K562 (cell line): ENCODE results near the gene MAGI3. TPM values are rescaled to one million over a fixed set of nuclear protein-coding genes. Genes with fewer than 3 reads are reported as not detected.

Source experiments
- ATAC-seq: fragments of 200-7000 bp; cut with Tn5 transposase; 3 replicates; pipeline ENCODE4 v1.9.1; 2020; ENCODE audit warnings: moderate library complexity
- BruUV-seq: library from RNA; stranded (reverse); fragments of 400-500 nt; replicated peaks from 2 replicates; lab custom pipeline; 2021; lab: Mats Ljungman, UMichigan
- CTCF ChIA-PET: fragments of 300-600 bp; formaldehyde crosslinking; extraction: SDS; loops from one replicate; lab custom pipeline; 2021; ENCODE audit warnings: low intra/inter-chr PET ratio; lab: Yijun Ruan, JAX
- POLR2A ChIA-PET: fragments of 300-600, 350-650 bp; sonication (Branson Sonifier 250); formaldehyde crosslinking; extraction: SDS; loops from one replicate; lab custom pipeline; 2021; ENCODE audit warnings: antibody characterized with exemption, inconsistent platforms; lab: Yijun Ruan, JAX
- DNase-seq, 4 experiments: peaks; one replicate each; pipeline versions ENCODE4 v3.0.0 to v3.0.0-alpha.2; 2011 to 2018; ENCODE audit warnings: low spot score in 3 of 4, mixed read lengths in 3 of 4; ENCODE audit errors: extremely low read depth in 1 of 4
- FAIRE-seq: peaks from 2 replicates; lab custom pipeline; 2011; peaks lifted over from hg19 to GRCh38; lab: Jason Lieb, UNC
- H2AFZ ChIP-seq: 2 replicates; pipeline ENCODE4 v1.6.0; 2011; ENCODE audit warnings: low read depth, low read length, control low read depth, inconsistent platforms
- H3K27ac ChIP-seq: fragments of 200-600 bp; 3 replicates; pipeline ENCODE4 v1.8.0; 2011; ENCODE audit warnings: low read depth, mild to moderate bottlenecking, control low read depth, inconsistent platforms, low read length, moderate library complexity, mixed read lengths; ENCODE audit errors: extremely low read depth
- H3K27me3 ChIP-seq, 2 experiments: fragments of 300-600 bp in 1 of 2; 2 replicates in 1 of 2; 3 replicates in 1 of 2; pipeline versions ENCODE4 v1.6.0 to v1.8.0; 2011; ENCODE audit warnings: inconsistent platforms in 2 of 2, low read length in 2 of 2, mild to moderate bottlenecking in 1 of 2, mixed read lengths in 1 of 2, moderate library complexity in 1 of 2; ENCODE audit not compliant: control insufficient read depth in 2 of 2, insufficient read depth in 2 of 2
- H3K36me3 ChIP-seq: fragments of 300-600 bp; 3 replicates; pipeline ENCODE4 v1.8.0; 2011; ENCODE audit warnings: mild to moderate bottlenecking, low read length, inconsistent platforms; ENCODE audit not compliant: control insufficient read depth, insufficient read depth
- H3K4me1 ChIP-seq, 2 experiments: fragments of 200-600 bp in 1 of 2; replicated peaks in 1 of 2; 2 replicates in 1 of 2; 3 replicates in 1 of 2; pipeline versions ENCODE4 v1.5.1 to v1.8.0; 2011; ENCODE audit warnings: inconsistent platforms in 2 of 2, low read length in 2 of 2, mild to moderate bottlenecking in 1 of 2, mixed read lengths in 1 of 2, moderate library complexity in 1 of 2; ENCODE audit not compliant: control insufficient read depth in 2 of 2, insufficient read depth in 2 of 2
- H3K4me2 ChIP-seq: 2 replicates; pipeline ENCODE4 v1.6.1; 2011; ENCODE audit warnings: low read length, control low read depth, inconsistent platforms, mixed read lengths; ENCODE audit not compliant: insufficient read depth
- H3K4me3 ChIP-seq: fragments of 200-600 bp; sonication (generic), shearing (Covaris generic); 2 replicates; pipeline ENCODE4 v1.5.1; 2016; ENCODE audit warnings: control low read depth, inconsistent platforms
- H3K79me2 ChIP-seq: fragments of 200-600 bp; 3 replicates; pipeline ENCODE4 v1.8.0; 2011; ENCODE audit warnings: low read length, inconsistent platforms; ENCODE audit not compliant: control insufficient read depth, insufficient read depth
- H3K9ac ChIP-seq, 2 experiments: 2 replicates each; pipeline versions ENCODE4 v1.6.0 to v1.6.1; 2011; ENCODE audit warnings: low read depth in 2 of 2, low read length in 2 of 2, control low read depth in 1 of 2, inconsistent platforms in 1 of 2, mild to moderate bottlenecking in 1 of 2, mixed read lengths in 1 of 2; ENCODE audit not compliant: insufficient read depth in 1 of 2
- H3K9me1 ChIP-seq: one replicate; pipeline ENCODE4 v1.6.0; 2011; ENCODE audit warnings: inconsistent platforms, mild to moderate bottlenecking, low read length, moderate library complexity; ENCODE audit not compliant: control insufficient read depth, insufficient read depth
- H3K9me3 ChIP-seq: replicated peaks from 2 replicates; pipeline ENCODE4 v1.5.1; 2011; ENCODE audit warnings: low read depth, low read length, inconsistent platforms; ENCODE audit not compliant: control insufficient read depth, insufficient read depth
- H4K20me1 ChIP-seq: replicated peaks from 2 replicates; pipeline ENCODE4 v1.6.1; 2011; ENCODE audit warnings: low read length, inconsistent platforms, mixed read lengths; ENCODE audit not compliant: control insufficient read depth, insufficient read depth
- ATF4 ChIP-seq: fragments of 450-650 bp; formaldehyde crosslinking; IDR thresholded peaks from 2 replicates; pipeline ENCODE4 v1.4.0; 2022; ENCODE audit warnings: mild to moderate bottlenecking, moderate library complexity
- CBX5 ChIP-seq: IDR thresholded peaks from 2 replicates; pipeline ENCODE4 v1.6.1; 2014; ENCODE audit warnings: low read depth, borderline replicate concordance
- FIP1L1 ChIP-seq: fragments of 200-400 bp; formaldehyde crosslinking; IDR thresholded peaks from 2 replicates; pipeline ENCODE4 v1.6.1; 2018; ENCODE audit warnings: mild to moderate bottlenecking, low read depth, low read length; ENCODE audit not compliant: poor library complexity, severe bottlenecking
- HNRNPUL1 ChIP-seq: fragments of 200-400 bp; formaldehyde crosslinking; IDR thresholded peaks from 2 replicates; pipeline ENCODE4 v1.6.1; 2017; ENCODE audit warnings: low read length
- MAFG ChIP-seq: fragments of 450-650 bp; conservative IDR thresholded peaks from 2 replicates; pipeline ENCODE4 v1.6.1; 2016; ENCODE audit warnings: missing genetic modification characterization, missing compliant biosample characterization
- NCOA1 ChIP-seq: fragments of 450-650 bp; IDR thresholded peaks from 2 replicates; pipeline ENCODE4 v1.6.1; 2016; ENCODE audit warnings: low read depth
- NONO ChIP-seq, 2 experiments: fragments of 200-400 bp in 1 of 2; fragments of 450-650 bp in 1 of 2; formaldehyde crosslinking in 1 of 2; IDR thresholded peaks; 2 replicates each; pipeline ENCODE4 v1.6.1; 2017; ENCODE audit warnings: low read depth in 2 of 2, mild to moderate bottlenecking in 2 of 2, moderate library complexity in 2 of 2, low read length in 1 of 2
- PML ChIP-seq: IDR thresholded peaks from 2 replicates; pipeline ENCODE4 v1.6.1; 2012; ENCODE audit warnings: low read length, inconsistent platforms
- RNF2 ChIP-seq: sonication (generic); IDR thresholded peaks from 2 replicates; pipeline ENCODE4 v1.6.1; 2016
- SMARCC2 ChIP-seq: fragments of 450-650 bp; IDR thresholded peaks from 2 replicates; pipeline ENCODE4 v1.6.1; 2017; ENCODE audit warnings: antibody characterized with exemption, moderate library complexity, mild to moderate bottlenecking, low read depth
- ZBTB26 ChIP-seq: fragments of 450-650 bp; formaldehyde crosslinking; IDR thresholded peaks from 2 replicates; pipeline ENCODE4 v1.4.0; 2022; ENCODE audit warnings: missing genetic modification characterization
- ZNF282 ChIP-seq: sonication (generic); formaldehyde crosslinking; IDR thresholded peaks from 2 replicates; pipeline ENCODE4 v1.8.1; 2023; ENCODE audit warnings: missing genetic modification reagents
- ZNF609 ChIP-seq: sonication (generic); formaldehyde crosslinking; IDR thresholded peaks from 2 replicates; pipeline ENCODE4 v1.8.1; 2023; ENCODE audit warnings: missing genetic modification reagents, mild to moderate bottlenecking, borderline replicate concordance
- WGBS: fragments of 100-300 bp; shearing (Covaris generic); methylation state at CpG from one replicate; pipeline ENCODE4 v1.1.6; 2016; ENCODE audit warnings: low coverage, mixed read lengths; ENCODE audit not compliant: insufficient coverage; ENCODE audit errors: missing lambda C conversion rate; 5-methylcytosine and 5-hydroxymethylcytosine counted together
- in situ Hi-C: fragments of 300-500 bp; cut with MboI; formaldehyde crosslinking; loops from 4 replicates; pipeline ENCODE4 v1.15.0; 2018; ENCODE audit warnings: inconsistent platforms, mixed read lengths
- intact Hi-C: fragments of 100-400 bp; cut with micrococcal nuclease; formaldehyde crosslinking; loops from 2 replicates; pipeline ENCODE4 v1.14.2; 2022
- polyA plus RNA-seq, 8 experiments: library from polyadenylated mRNA; depleted of rRNA in 4 of 8; stranded (reverse) in 5 of 8; unstranded in 3 of 8; fragments of >200 nt; fragmentation: Nextera tagmentation in 2 of 8; fragmentation: Illumina TruSeq in 1 of 8; extraction: Ambion mirVana in 2 of 8; extraction: Trizol in 1 of 8; gene quantifications; 2 replicates each; pipeline versions ENCODE4 v1.2.1 to v1.2.3, GENCODE V29; 2011 to 2014; ENCODE audit warnings: inconsistent platforms in 1 of 8, missing spikeins in 1 of 8
- total RNA-seq, 7 experiments: library from RNA; depleted of rRNA in 6 of 7; stranded (reverse); fragments of >200 nt in 6 of 7; fragmentation: Illumina TruSeq in 2 of 7; extraction: Trizol in 2 of 7; gene quantifications; 2 replicates each; pipeline versions ENCODE4 v1.2.1 to v1.2.3, GENCODE V29; 2011 to 2021; ENCODE audit warnings: low replicate concordance in 1 of 7

MAGI3 gene
- total and polyA plus RNA-seq, 9 of the 15 experiments (the other 6 are each of a cell fraction or from before 2014, with no cell fraction given), result 1.0 to 8.6 (median 5.5) TPM

GRCh38 chr1:113396585-113396984, 6.3 kb downstream of the MAGI3 start:
- TF ChIP-seq ATF4, result no peak
- TF ChIP-seq HNRNPUL1, result no peak
- TF ChIP-seq ZNF609 (CRISPR knock-in tag), result no peak
- TF ChIP-seq PML, result no peak
- TF ChIP-seq NONO (IDR thresholded peaks at IDR 0.05; ENCODE audit: low read depth in 2 of 2, low read length in 1 of 2), result no peak
- TF ChIP-seq ZNF282 (CRISPR knock-in tag), result no peak
- TF ChIP-seq SMARCC2, result no peak
- no peak for TF ChIP-seq MAFG (tag)
- no peak for TF ChIP-seq ZBTB26 (CRISPR knock-in tag)
- TF ChIP-seq FIP1L1, result no peak
- TF ChIP-seq RNF2, result no peak
- TF ChIP-seq CBX5, result no peak
- no peak for TF ChIP-seq NCOA1
- peaks cover 0 to 6% of the 10 kb centered on the region in 2 experiments; a peak in 3 of 5 replicates for H3K4me1 ChIP-seq
- H4K20me1 ChIP-seq, result peaks cover 5% of the 10 kb centered on the region
- no peak overlapping the region for H3K27ac ChIP-seq
- no peak overlapping the region for H2AFZ ChIP-seq
- POLR2A ChIA-PET, result interaction anchor here (0.7 kb wide), 1 partner anchor 867 kb away, joined by 3 read pairs; no protein-coding TSS in a partner anchor
- WGBS, result 21% methylated on average over 3 of the region's 3 CpGs
- no peaks in the 10 kb centered on the region for H3K36me3 ChIP-seq
- no peaks in the 10 kb centered on the region for H3K9me3 ChIP-seq
- FAIRE-seq (no peak), DNase-seq (no peak), ATAC-seq (no peak)
- H3K4me2 ChIP-seq, result no peak overlapping the region
- H3K27me3 ChIP-seq, result peaks cover 3 to 6% of the 10 kb centered on the region in 2 experiments; a peak in 2 of 5 replicates
- CTCF ChIA-PET, result no interaction called here
- H3K79me2 ChIP-seq, result 0 out of 3 replicates have a peak, but pooled peaks cover 2% of the 10 kb centered on the region
- intact Hi-C loops (no loop called here), in situ Hi-C loops (no loop called here)
- BruUV-seq, result no TSS peak
- H3K4me3 ChIP-seq, result no peak overlapping the region
- no peak overlapping the region for H3K9ac ChIP-seq
- no peaks in the 10 kb centered on the region for H3K9me1 ChIP-seq
